Measurements from ENCODE around the gene FAM170B. TPM values are rescaled to one million over a fixed set of nuclear protein-coding genes. Genes with fewer than 3 reads are reported as not detected.

FAM170B gene
- total and polyA plus RNA-seq, 9 donors, result 0.09 to 0.16 TPM; not detected in 7

- no peaks in the 10 kb centered on the region for H3K36me3 ChIP-seq (ENCODE audit: control insufficient read depth, insufficient read depth, low read length)
- no peaks in the 10 kb centered on the region for H3K9me3 ChIP-seq (replicated peaks; ENCODE audit: control insufficient read depth, low read depth, low read length)
- no peak overlapping the region for H3K4me3 ChIP-seq (ENCODE audit: low read length)
- H3K27me3 ChIP-seq (ENCODE audit: control insufficient read depth, insufficient read depth, low read length), result no peaks in the 10 kb centered on the region
- peaks cover 53% of the 10 kb centered on the region for H3K4me1 ChIP-seq (ENCODE audit: control insufficient read depth, insufficient read depth, low read length)
- 49% methylated on average over 3 of the region's 8 CpGs for WGBS (ENCODE audit: insufficient coverage)
- H3K27ac ChIP-seq (ENCODE audit: low read length), result peak overlapping the region; percentile 83
- DNase-seq, result peak; percentile 76
These were observed 5.4 kb upstream of the FAM170B start for GRCh38 chr10:49139028-49139845.

- Histone ChIP-seq H3K36me3 (ENCODE audit: control insufficient read depth, insufficient read depth, low read length) (no peaks in the 10 kb centered on the region), H3K9me3 (replicated peaks; ENCODE audit: control insufficient read depth, low read depth, low read length) (no peaks in the 10 kb centered on the region), H3K27me3 (ENCODE audit: control insufficient read depth, insufficient read depth, low read length) (no peaks in the 10 kb centered on the region), H3K27ac (ENCODE audit: low read length) (peak overlapping the region; percentile 83), H3K4me3 (ENCODE audit: low read length) (no peak overlapping the region), H3K4me1 (ENCODE audit: control insufficient read depth, insufficient read depth, low read length) (peaks cover 54% of the 10 kb centered on the region)
- peak; percentile 96 for DNase-seq
- WGBS (ENCODE audit: insufficient coverage), result 25% methylated on average over 7 of the region's 7 CpGs
These were observed 4.6 kb upstream of the FAM170B start for GRCh38 chr10:49138361-49138891.

- DNase-seq, result no peak
- WGBS (ENCODE audit: insufficient coverage), result no CpG with 5 or more reads among the region's 1 CpG
- H3K9me3 ChIP-seq (replicated peaks; ENCODE audit: control insufficient read depth, low read depth, low read length), result no peaks in the 10 kb centered on the region
- no peak overlapping the region for H3K4me3 ChIP-seq (ENCODE audit: low read length)
- H3K27me3 ChIP-seq (ENCODE audit: control insufficient read depth, insufficient read depth, low read length), result no peaks in the 10 kb centered on the region
- no peaks in the 10 kb centered on the region for H3K36me3 ChIP-seq (ENCODE audit: control insufficient read depth, insufficient read depth, low read length)
- no peak overlapping the region for H3K27ac ChIP-seq (ENCODE audit: low read length)
- peaks cover 58% of the 10 kb centered on the region for H3K4me1 ChIP-seq (ENCODE audit: control insufficient read depth, insufficient read depth, low read length)
These were observed 2.7 kb upstream of the FAM170B start for GRCh38 chr10:49136525-49136924.

GRCh38 chr10:49135575-49136313, 1.9 kb upstream of the FAM170B start:
- peak overlapping the region; percentile 74 for H3K27ac ChIP-seq (ENCODE audit: low read length)
- WGBS (ENCODE audit: insufficient coverage), result 95% methylated on average over 3 of the region's 9 CpGs
- peak; percentile 91 for DNase-seq

GRCh38 chr10:49134327-49134726, 506 bp upstream of the FAM170B start:
- Histone ChIP-seq H3K27me3 (ENCODE audit: control insufficient read depth, insufficient read depth, low read length) (no peaks in the 10 kb centered on the region), H3K36me3 (ENCODE audit: control insufficient read depth, insufficient read depth, low read length) (no peaks in the 10 kb centered on the region), H3K27ac (ENCODE audit: low read length) (no peak overlapping the region), H3K9me3 (replicated peaks; ENCODE audit: control insufficient read depth, low read depth, low read length) (no peaks in the 10 kb centered on the region), H3K4me3 (ENCODE audit: low read length) (no peak overlapping the region), H3K4me1 (ENCODE audit: control insufficient read depth, insufficient read depth, low read length) (peaks cover 52% of the 10 kb centered on the region)
- peak; percentile 14 for DNase-seq
- no CpG with 5 or more reads among the region's 3 CpGs for WGBS (ENCODE audit: insufficient coverage)

More at GRCh38 chr10:49135575-49136313, 1.9 kb upstream of the FAM170B start:
- no peaks in the 10 kb centered on the region for H3K36me3 ChIP-seq (ENCODE audit: control insufficient read depth, insufficient read depth, low read length)
- no peak overlapping the region for H3K4me3 ChIP-seq (ENCODE audit: low read length)
- no peaks in the 10 kb centered on the region for H3K9me3 ChIP-seq (replicated peaks; ENCODE audit: control insufficient read depth, low read depth, low read length)
- H3K27me3 ChIP-seq (ENCODE audit: control insufficient read depth, insufficient read depth, low read length), result no peaks in the 10 kb centered on the region
- peaks cover 61% of the 10 kb centered on the region for H3K4me1 ChIP-seq (ENCODE audit: control insufficient read depth, insufficient read depth, low read length)

GRCh38 chr10:49132362-49132737, 1.5 kb downstream of the FAM170B start:
- Histone ChIP-seq H3K9me3 (replicated peaks; ENCODE audit: control insufficient read depth, low read depth, low read length) (no peaks in the 10 kb centered on the region), H3K27ac (ENCODE audit: low read length) (no peak overlapping the region)
- WGBS (ENCODE audit: insufficient coverage), result no CpG with 5 or more reads among the region's 2 CpGs

GRCh38 chr10:49131507-49132361, 2.1 kb downstream of the FAM170B start:
- DNase-seq, result peak; percentile 81
- H3K4me3 ChIP-seq (ENCODE audit: low read length), result no peak overlapping the region
- H3K9me3 ChIP-seq (replicated peaks; ENCODE audit: control insufficient read depth, low read depth, low read length), result no peaks in the 10 kb centered on the region
- H3K27me3 ChIP-seq (ENCODE audit: control insufficient read depth, insufficient read depth, low read length), result no peaks in the 10 kb centered on the region
- WGBS (ENCODE audit: insufficient coverage), result 78% methylated on average over 29 of the region's 37 CpGs
- H3K27ac ChIP-seq (ENCODE audit: low read length), result peak overlapping the region; percentile 23
- H3K36me3 ChIP-seq (ENCODE audit: control insufficient read depth, insufficient read depth, low read length), result no peaks in the 10 kb centered on the region
- peaks cover 45% of the 10 kb centered on the region for H3K4me1 ChIP-seq (ENCODE audit: control insufficient read depth, insufficient read depth, low read length)

More at GRCh38 chr10:49132362-49132737, 1.5 kb downstream of the FAM170B start:
- peaks cover 46% of the 10 kb centered on the region for H3K4me1 ChIP-seq (ENCODE audit: control insufficient read depth, insufficient read depth, low read length)
- H3K27me3 ChIP-seq (ENCODE audit: control insufficient read depth, insufficient read depth, low read length), result no peaks in the 10 kb centered on the region
- H3K36me3 ChIP-seq (ENCODE audit: control insufficient read depth, insufficient read depth, low read length), result no peaks in the 10 kb centered on the region
- no peak for DNase-seq
- no peak overlapping the region for H3K4me3 ChIP-seq (ENCODE audit: low read length)

- no peaks in the 10 kb centered on the region for H3K36me3 ChIP-seq (ENCODE audit: control insufficient read depth, insufficient read depth, low read length)
- no peak overlapping the region for H3K27ac ChIP-seq (ENCODE audit: low read length)
- H3K9me3 ChIP-seq (replicated peaks; ENCODE audit: control insufficient read depth, low read depth, low read length), result no peaks in the 10 kb centered on the region
- 100% methylated on average over 1 of the region's 1 CpG for WGBS (ENCODE audit: insufficient coverage)
- H3K4me3 ChIP-seq (ENCODE audit: low read length), result no peak overlapping the region
- no peaks in the 10 kb centered on the region for H3K27me3 ChIP-seq (ENCODE audit: control insufficient read depth, insufficient read depth, low read length)
- peaks cover 40% of the 10 kb centered on the region for H3K4me1 ChIP-seq (ENCODE audit: control insufficient read depth, insufficient read depth, low read length)
- no peak for DNase-seq
These were observed 4.4 kb downstream of the FAM170B start for GRCh38 chr10:49129376-49129775.

- Histone ChIP-seq H3K4me1 (ENCODE audit: control insufficient read depth, insufficient read depth, low read length) (peaks cover 36% of the 10 kb centered on the region), H3K27ac (ENCODE audit: low read length) (no peak overlapping the region), H3K4me3 (ENCODE audit: low read length) (no peak overlapping the region), H3K27me3 (ENCODE audit: control insufficient read depth, insufficient read depth, low read length) (no peaks in the 10 kb centered on the region), H3K36me3 (ENCODE audit: control insufficient read depth, insufficient read depth, low read length) (no peaks in the 10 kb centered on the region), H3K9me3 (replicated peaks; ENCODE audit: control insufficient read depth, low read depth, low read length) (no peaks in the 10 kb centered on the region)
- 100% methylated on average over 1 of the region's 4 CpGs for WGBS (ENCODE audit: insufficient coverage)
- DNase-seq, result no peak
These were observed 5.0 kb downstream of the FAM170B start for GRCh38 chr10:49128854-49129253.

All from muscle of leg (tissue), 11 donors.